GM21529 (cell line): ENCODE results near the gene MRM1.

Experiments used
- ATAC-seq: cut with Tn5 transposase; IDR thresholded peaks from one replicate; pipeline ENCODE4 v1.9.1; 2021; ENCODE audit not compliant: unreplicated experiment

Gene MRM1

GRCh38 chr17:36629970-36630502 lies 28.7 kb downstream of the MRM1 start:
- no peak for ATAC-seq

GRCh38 chr17:36631022-36631421 lies 29.6 kb downstream of the MRM1 start:
- ATAC-seq: no peak

GRCh38 chr17:36632916-36633771 lies 31.8 kb downstream of the MRM1 start:
- ATAC-seq: no peak

- no peak for ATAC-seq
These were observed 39.0 kb downstream of the MRM1 start for GRCh38 chr17:36640346-36640745.

GRCh38 chr17:36640836-36641235 lies 39.5 kb downstream of the MRM1 start:
- no peak for ATAC-seq

GRCh38 chr17:36641331-36641876 lies 40.0 kb downstream of the MRM1 start:
- no peak for ATAC-seq

GRCh38 chr17:36641877-36642845 lies 40.8 kb downstream of the MRM1 start:
- ATAC-seq: no peak

- no peak for ATAC-seq
These were observed 41.8 kb downstream of the MRM1 start for GRCh38 chr17:36643086-36643685.

GRCh38 chr17:36645422-36645821 lies 44.0 kb downstream of the MRM1 start:
- no peak for ATAC-seq

GRCh38 chr17:36647636-36648035 lies 46.3 kb downstream of the MRM1 start:
- no peak for ATAC-seq

- ATAC-seq: no peak
These were observed 48.9 kb downstream of the MRM1 start for GRCh38 chr17:36650096-36650775.

GRCh38 chr17:36653374-36653773 lies 52.0 kb downstream of the MRM1 start:
- ATAC-seq: no peak

GRCh38 chr17:36653856-36654255 lies 52.5 kb downstream of the MRM1 start:
- no peak for ATAC-seq

GRCh38 chr17:36655726-36656125 lies 54.3 kb downstream of the MRM1 start:
- ATAC-seq: no peak

- no peak for ATAC-seq
These were observed 56.0 kb downstream of the MRM1 start for GRCh38 chr17:36657390-36657762.

- ATAC-seq: no peak
These were observed 56.5 kb downstream of the MRM1 start for GRCh38 chr17:36657763-36658490.
